ENCODE results near the gene NDUFAF3.
A peak's percentile ranks its signal among the peaks of the same experiment; 100 is the strongest.

The NDUFAF3 gene

DNA sequence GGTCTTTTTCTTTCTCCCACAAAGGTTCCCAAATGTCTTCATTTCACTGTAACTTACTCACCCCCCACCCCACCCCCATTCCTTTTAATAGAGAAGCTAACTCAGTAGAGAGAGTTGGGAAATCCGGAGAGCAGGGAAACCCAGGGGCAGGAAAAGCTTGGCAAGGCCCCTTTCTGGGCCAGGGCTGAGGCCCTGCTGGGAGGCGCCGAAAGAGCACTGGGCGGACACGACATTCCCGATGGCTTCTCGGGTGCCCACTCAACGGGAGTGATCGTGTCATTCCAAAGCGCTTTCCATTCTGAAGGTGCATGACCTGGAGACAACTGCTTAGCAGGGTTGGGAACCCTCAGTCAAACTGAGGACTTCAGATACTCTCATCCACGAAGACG, 2.0 kb upstream of the NDUFAF3 start:
- ATAC-seq (replicated peaks): no peak
- H3K9me3 Mint-ChIP-seq: no peaks in the 10 kb centered on the region

GRCh38 chr3:49020330-49021212, 1.4 kb upstream of the NDUFAF3 start:
- Mint-ChIP-seq H3K27ac (peak overlapping the region; percentile 99), H3K27me3 (no peaks in the 10 kb centered on the region), H3K4me1 (peaks cover 32 to 70% of the 10 kb centered on the region in 2 donors), H3K9me3 (no peaks in the 10 kb centered on the region), H3K4me3 (peak overlapping the region; percentile 91 to 95), H3K36me3 (peaks cover 52 to 53% of the 10 kb centered on the region in 2 donors)
- peak; percentile 69 for DNase-seq
- ATAC-seq (replicated peaks): peak; percentile 4 to 10

More for the DNA sequence above, 2.0 kb upstream of the NDUFAF3 start:
- Mint-ChIP-seq H3K4me3 (peak overlapping the region; percentile 91 to 95), H3K27ac (peak overlapping the region; percentile 99), H3K36me3 (peaks cover 52% of the 10 kb centered on the region in 2 donors), H3K27me3 (no peaks in the 10 kb centered on the region), H3K4me1 (peaks cover 29 to 64% of the 10 kb centered on the region in 2 donors)
- DNase-seq: no peak

- Mint-ChIP-seq H3K27ac (peak overlapping the region; percentile 99), H3K4me3 (peak overlapping the region; percentile 91 to 95), H3K36me3 (peaks cover 53 to 58% of the 10 kb centered on the region in 2 donors), H3K27me3 (no peaks in the 10 kb centered on the region), H3K4me1 (peaks cover 38 to 78% of the 10 kb centered on the region in 2 donors), H3K9me3 (no peaks in the 10 kb centered on the region)
- ATAC-seq (replicated peaks) (peak; percentile 53 to 62), DNase-seq (peak; percentile 98)
Observed at GRCh38 chr3:49021213-49021812, 608 bp upstream of the NDUFAF3 start.

GRCh38 chr3:49022688-49023171, 809 bp downstream of the NDUFAF3 start:
- Mint-ChIP-seq H3K4me3 (peak overlapping the region; percentile 91 to 95), H3K27ac (peak overlapping the region; percentile 99), H3K9me3 (no peaks in the 10 kb centered on the region), H3K27me3 (no peaks in the 10 kb centered on the region), H3K4me1 (peaks cover 47 to 80% of the 10 kb centered on the region in 2 donors), H3K36me3 (peaks cover 62% of the 10 kb centered on the region in 2 donors)
- ATAC-seq (replicated peaks) (no peak), DNase-seq (no peak)

DNA sequence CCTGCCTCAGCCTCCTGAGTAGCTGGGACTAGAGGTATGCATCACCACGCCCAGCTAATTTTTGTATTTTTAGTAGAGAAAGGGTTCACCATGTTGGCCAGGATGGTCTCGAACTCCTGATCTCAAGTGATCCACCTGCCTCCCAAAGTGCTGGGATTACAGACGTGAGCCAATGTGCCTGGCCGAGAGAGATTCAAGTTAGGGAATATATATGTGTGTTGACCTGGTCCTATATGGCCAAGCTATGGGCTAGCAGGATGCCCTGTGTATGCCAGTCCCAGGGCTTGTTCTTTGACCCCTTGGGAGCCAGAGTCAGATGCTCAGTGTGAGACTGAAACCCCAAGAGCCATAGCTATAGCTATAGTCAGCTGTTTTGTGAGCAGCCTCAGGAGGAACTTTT, 1.9 kb downstream of the NDUFAF3 start:
- Mint-ChIP-seq H3K27ac (peak overlapping the region; percentile 99), H3K4me3 (peak overlapping the region; percentile 91 to 95)

GRCh38 chr3:49024449-49024848, 2.5 kb downstream of the NDUFAF3 start:
- peaks cover 55 to 86% of the 10 kb centered on the region in 2 donors for H3K4me1 Mint-ChIP-seq
- H3K27me3 Mint-ChIP-seq: no peaks in the 10 kb centered on the region
- peak overlapping the region; percentile 99 for H3K27ac Mint-ChIP-seq
- no peaks in the 10 kb centered on the region for H3K9me3 Mint-ChIP-seq
- ATAC-seq (replicated peaks): no peak
- H3K36me3 Mint-ChIP-seq: peaks cover 76 to 80% of the 10 kb centered on the region in 2 donors
- peak overlapping the region; percentile 91 to 95 for H3K4me3 Mint-ChIP-seq
- DNase-seq: no peak

More for the DNA sequence above, 1.9 kb downstream of the NDUFAF3 start:
- H3K4me1 Mint-ChIP-seq: peaks cover 53 to 86% of the 10 kb centered on the region in 2 donors
- ATAC-seq (replicated peaks) (no peak), DNase-seq (no peak)
- H3K36me3 Mint-ChIP-seq: peaks cover 69 to 73% of the 10 kb centered on the region in 2 donors
- H3K9me3 Mint-ChIP-seq: no peaks in the 10 kb centered on the region
- no peaks in the 10 kb centered on the region for H3K27me3 Mint-ChIP-seq

- DNase-seq: peak; percentile 78
- Mint-ChIP-seq H3K9me3 (no peaks in the 10 kb centered on the region), H3K36me3 (peaks cover 73 to 78% of the 10 kb centered on the region in 2 donors), H3K4me1 (peaks cover 56 to 90% of the 10 kb centered on the region in 2 donors), H3K4me3 (peak overlapping the region; percentile 62 to 91), H3K27ac (peak overlapping the region; percentile 94), H3K27me3 (no peaks in the 10 kb centered on the region)
- ATAC-seq (replicated peaks): peak; percentile 23 to 35
Observed at GRCh38 chr3:49025005-49025792, 3.3 kb downstream of the NDUFAF3 start.

GRCh38 chr3:49025793-49026520, 4.0 kb downstream of the NDUFAF3 start:
- Mint-ChIP-seq H3K9me3 (no peaks in the 10 kb centered on the region), H3K27ac (peak overlapping the region; percentile 94), H3K4me3 (peak overlapping the region; percentile 62 to 91), H3K4me1 (peaks cover 56 to 86% of the 10 kb centered on the region in 2 donors), H3K27me3 (no peaks in the 10 kb centered on the region), H3K36me3 (peaks cover 71 to 79% of the 10 kb centered on the region in 2 donors)
- ATAC-seq (replicated peaks) (no peak), DNase-seq (no peak)

GRCh38 chr3:49026536-49026935, 4.6 kb downstream of the NDUFAF3 start:
- Mint-ChIP-seq H3K27ac (peak overlapping the region; percentile 94), H3K4me3 (peak overlapping the region; percentile 62 to 91), H3K36me3 (peaks cover 73 to 80% of the 10 kb centered on the region in 2 donors), H3K4me1 (peaks cover 56 to 81% of the 10 kb centered on the region in 2 donors), H3K27me3 (no peaks in the 10 kb centered on the region), H3K9me3 (no peaks in the 10 kb centered on the region)
- ATAC-seq (replicated peaks) (no peak), DNase-seq (no peak)

DNA sequence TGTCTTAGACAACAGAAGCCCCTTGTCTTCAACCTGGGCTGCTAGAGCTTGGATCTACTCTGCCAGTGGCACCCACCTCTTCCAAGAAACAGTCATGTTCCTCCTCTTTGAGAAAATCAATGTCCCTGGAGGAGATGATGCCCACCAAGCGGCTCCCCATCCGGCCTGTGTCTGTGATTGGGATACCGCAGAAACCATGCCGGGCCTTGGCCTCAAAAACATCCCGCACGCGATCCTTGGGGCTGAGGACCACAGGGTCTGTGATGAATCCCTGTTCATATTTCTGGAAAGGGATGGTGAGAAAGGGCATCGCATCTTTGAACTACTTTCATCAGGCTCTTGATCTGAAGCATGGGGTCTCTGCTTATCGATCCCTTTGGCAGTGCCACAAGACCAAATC, 5.7 kb downstream of the NDUFAF3 start:
- Mint-ChIP-seq H3K9me3 (no peaks in the 10 kb centered on the region), H3K27ac (peak overlapping the region; percentile 100), H3K27me3 (no peaks in the 10 kb centered on the region), H3K36me3 (peaks cover 74 to 82% of the 10 kb centered on the region in 2 donors), H3K4me1 (peaks cover 56 to 76% of the 10 kb centered on the region in 2 donors), H3K4me3 (peak overlapping the region; percentile 94 to 98)
- ATAC-seq (replicated peaks) (no peak), DNase-seq (no peak)

- Mint-ChIP-seq H3K27me3 (no peaks in the 10 kb centered on the region), H3K9me3 (no peaks in the 10 kb centered on the region), H3K4me3 (peak overlapping the region; percentile 94 to 98), H3K4me1 (peaks cover 53 to 69% of the 10 kb centered on the region in 2 donors), H3K27ac (peak overlapping the region; percentile 100), H3K36me3 (peaks cover 75 to 82% of the 10 kb centered on the region in 2 donors)
- DNase-seq (no peak), ATAC-seq (replicated peaks) (no peak)
Observed at GRCh38 chr3:49028298-49028672, 6.4 kb downstream of the NDUFAF3 start.

GRCh38 chr3:49028673-49029562, 7.0 kb downstream of the NDUFAF3 start, which contains the start of gene IMPDH2:
TSS of gene IMPDH2 (minus strand) at chr3:49029398. CDS start at chr3:49029350, 48 bp downstream.
- Mint-ChIP-seq H3K27ac (peak within 1 kb of the TSS; percentile 100), H3K27me3 (no peaks in the 10 kb centered on the region)

More at GRCh38 chr3:49028673-49029562, 7.0 kb downstream of the NDUFAF3 start, which contains the start of gene IMPDH2:
- Mint-ChIP-seq H3K4me1 (peaks cover 49 to 63% of the 10 kb centered on the region in 2 donors), H3K9me3 (no peaks in the 10 kb centered on the region), H3K4me3 (peak within 1 kb of the TSS; percentile 94 to 98), H3K36me3 (peaks cover 69 to 78% of the 10 kb centered on the region in 2 donors)
- DNase-seq (peak; percentile 92), ATAC-seq (replicated peaks) (peak; percentile 84 to 88)
